RWPE1 (cell line): ENCODE measurements around the gene IKZF3.

Source experiments
- CTCF ChIA-PET: fragments of 350-600 bp; sonication (Branson Sonifier 250); formaldehyde crosslinking; extraction: SDS; loops from one replicate; lab custom pipeline; 2021; lab: Yijun Ruan, JAX
- POLR2A ChIA-PET: fragments of 400-600 bp; formaldehyde crosslinking; extraction: SDS; loops from one replicate; lab custom pipeline; 2020; ENCODE audit warnings: antibody characterized with exemption; ENCODE audit not compliant: low non-redundant PET; lab: Yijun Ruan, JAX
- DNase-seq: peaks from one replicate; pipeline ENCODE4 v3.0.0; 2012; ENCODE audit warnings: low spot score
- H3K27ac ChIP-seq: fragments of 450-650 bp; 2 replicates; pipeline ENCODE4 v1.5.1; 2017
- CTCF ChIP-seq: fragments of 450-650 bp; conservative IDR thresholded peaks from 2 replicates; pipeline ENCODE4 v1.5.1; 2017; ENCODE audit warnings: low read depth, mild to moderate bottlenecking

The IKZF3 gene

GRCh38 chr17:39835038-39835786, 28.9 kb downstream of the IKZF3 start:
- no peak overlapping the region for H3K27ac ChIP-seq
- CTCF ChIA-PET, result no interaction called here
- DNase-seq, result no peak
- POLR2A ChIA-PET, result no interaction called here
- no peak for TF ChIP-seq CTCF

DNA sequence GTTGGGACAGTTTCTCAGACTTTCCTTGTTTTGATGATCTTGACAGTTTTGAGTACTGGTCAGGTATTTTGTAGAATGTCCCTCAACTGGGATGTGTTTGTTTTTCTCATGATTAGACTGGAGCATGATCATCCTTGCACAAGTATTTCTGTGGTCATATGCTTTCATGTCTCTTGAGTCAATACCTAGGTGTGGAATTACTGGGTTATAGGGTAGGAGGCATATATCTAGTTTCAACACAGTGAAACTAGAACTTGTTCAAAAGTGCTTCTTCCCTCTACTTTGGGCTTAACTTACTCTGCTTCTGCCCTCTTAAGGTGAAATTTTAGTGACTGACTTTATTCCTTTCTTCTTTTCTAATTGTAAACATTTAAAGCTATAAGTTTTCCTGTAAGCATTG, 30.1 kb downstream of the IKZF3 start:
- TF ChIP-seq CTCF, result no peak
- ChIA-PET CTCF (no interaction called here), POLR2A (no interaction called here)
- DNase-seq, result no peak
- no peak overlapping the region for H3K27ac ChIP-seq

DNA sequence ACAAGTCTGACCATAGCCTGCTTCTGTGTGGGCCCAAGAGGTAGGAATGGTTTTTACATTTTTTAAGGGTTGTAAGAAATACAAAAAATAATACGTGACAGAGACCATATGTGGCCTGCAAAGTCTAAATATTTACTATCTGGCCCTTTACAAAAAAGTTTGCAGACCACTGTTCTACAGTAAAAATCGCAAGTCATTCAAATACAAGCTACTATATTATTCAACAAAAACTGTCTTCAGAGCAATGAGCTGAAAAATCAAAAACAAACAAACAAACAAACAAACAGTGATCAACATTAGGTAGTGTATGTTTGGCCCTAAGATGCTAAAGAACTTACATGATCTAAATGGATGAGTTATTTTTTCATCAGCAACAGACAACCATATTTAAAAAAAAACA, 32.5 kb downstream of the IKZF3 start:
- DNase-seq, result no peak
- no peak overlapping the region for H3K27ac ChIP-seq
- no peak for TF ChIP-seq CTCF
- ChIA-PET CTCF (interaction anchor here (0.7 kb wide), 1 partner anchor 50 kb away, joined by 3 read pairs; no protein-coding TSS in a partner anchor), POLR2A (no interaction called here)

DNA sequence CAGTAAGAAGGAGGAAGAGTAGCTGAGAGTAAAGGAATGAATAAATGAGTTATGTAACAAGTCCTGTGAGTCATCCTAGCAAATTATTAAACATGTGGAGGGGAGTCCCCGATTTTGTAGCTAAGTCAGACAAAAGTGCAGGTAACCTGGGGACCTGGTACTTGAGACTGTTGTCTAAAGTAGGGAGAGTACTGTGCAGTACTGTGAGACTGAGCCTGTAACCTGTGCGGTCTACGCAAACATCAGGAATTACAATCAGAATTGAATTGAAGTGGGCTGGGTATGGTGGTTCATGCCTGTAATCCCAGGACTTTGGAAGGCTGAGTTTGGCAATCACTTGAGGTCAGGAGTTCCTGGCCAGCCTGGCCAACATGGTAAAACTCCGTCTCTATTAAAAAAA, 35.7 kb downstream of the IKZF3 start:
- DNase-seq, result no peak
- ChIA-PET CTCF (interaction anchor here (0.6 kb wide), 1 partner anchor 797 kb away, joined by 4 read pairs; no protein-coding TSS in a partner anchor), POLR2A (no interaction called here)
- TF ChIP-seq CTCF, result no peak
- H3K27ac ChIP-seq, result no peak overlapping the region

DNA sequence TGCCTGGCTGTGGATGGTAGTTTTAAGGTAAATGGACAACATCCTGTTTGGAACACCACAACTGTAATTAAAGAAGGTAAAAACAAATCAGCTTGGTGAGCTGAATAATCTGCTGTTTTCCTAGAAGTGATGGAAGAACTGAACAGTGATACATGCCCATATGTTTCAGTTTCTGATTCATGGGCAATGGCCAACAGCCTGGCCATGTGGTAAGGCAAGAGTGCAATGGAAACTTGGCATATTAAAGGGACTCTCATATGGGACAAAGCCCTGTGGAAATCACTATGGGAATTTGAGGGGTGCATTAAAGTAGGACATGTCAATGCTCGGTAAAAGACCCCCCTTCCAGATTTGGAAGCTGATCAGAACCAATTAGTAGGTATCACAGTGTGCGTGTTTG, 37.8 kb downstream of the IKZF3 start:
- POLR2A ChIA-PET, result no interaction called here
- no peak overlapping the region for H3K27ac ChIP-seq
- TF ChIP-seq CTCF, result no peak
- DNase-seq, result no peak
- CTCF ChIA-PET, result interaction anchor here (1.0 kb wide), 1 partner anchor 21 kb away, joined by 5 read pairs; no protein-coding TSS in a partner anchor

DNA sequence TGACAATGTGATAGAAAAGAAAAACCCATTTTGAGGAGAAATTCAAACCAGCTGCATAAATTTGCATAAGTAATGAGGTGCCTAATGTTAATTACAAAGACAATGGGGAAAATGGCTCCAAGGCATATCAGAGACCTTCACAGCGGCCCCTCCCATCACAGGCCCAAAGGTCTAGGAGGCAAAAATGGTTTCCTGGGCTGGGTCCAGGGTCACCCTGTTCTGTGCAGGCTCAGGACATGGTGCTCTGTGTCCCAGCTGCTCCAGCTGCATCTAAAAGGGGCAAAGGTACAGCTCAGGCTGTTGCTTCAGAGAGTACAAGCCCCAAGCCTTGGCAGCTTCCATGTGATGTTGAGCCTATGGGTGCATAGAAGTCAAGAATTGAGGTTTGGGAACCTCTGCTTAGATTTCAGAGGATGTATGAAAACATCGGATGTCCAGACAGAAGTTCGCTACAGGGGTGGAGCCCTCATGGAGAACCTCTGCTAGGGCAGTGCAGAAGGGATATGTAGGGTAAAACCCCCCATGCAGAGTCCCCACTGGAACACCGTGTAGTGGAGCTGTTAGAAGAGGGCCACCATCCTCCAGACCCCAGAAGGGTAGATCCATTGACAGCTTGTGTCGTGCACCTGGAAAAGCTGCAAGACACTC, 40.6 kb downstream of the IKZF3 start:
- ChIA-PET CTCF (no interaction called here), POLR2A (no interaction called here)
- no peak for TF ChIP-seq CTCF
- no peak overlapping the region for H3K27ac ChIP-seq
- no peak for DNase-seq
